GM19455 (cell line): ENCODE results near the gene ANKRD39.
"Not testable (repeated sequence)": the region's sequence is repeated elsewhere in the genome, so short reads cannot be mapped to it uniquely, and the experiment has no call there.

ENCODE experiments used
- ATAC-seq: cut with Tn5 transposase; IDR thresholded peaks from one replicate; pipeline ENCODE4 v1.9.1; 2021; ENCODE audit not compliant: unreplicated experiment

ANKRD39 gene

DNA sequence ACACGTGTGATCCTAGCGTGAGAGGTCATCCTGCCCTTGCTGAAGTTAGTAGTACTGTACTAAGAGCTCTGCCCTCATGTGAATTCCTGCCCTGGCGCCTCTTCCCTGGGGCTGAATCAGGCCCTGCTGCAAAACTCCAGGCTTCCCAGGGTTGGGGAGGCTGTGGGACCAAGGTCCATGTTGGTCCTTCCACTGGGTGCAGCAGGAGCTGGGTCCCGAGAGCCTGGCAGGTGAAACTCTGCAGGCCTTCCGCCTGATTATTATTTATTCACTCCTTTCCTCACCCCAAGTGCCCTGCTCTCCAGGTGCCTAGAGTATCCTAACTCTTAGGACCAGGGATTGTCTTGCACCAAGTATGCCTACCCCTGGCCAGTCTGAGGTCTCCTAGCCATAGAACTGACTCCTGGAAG lies 47.0 kb downstream of the ANKRD39 start:
- no peak for ATAC-seq

DNA sequence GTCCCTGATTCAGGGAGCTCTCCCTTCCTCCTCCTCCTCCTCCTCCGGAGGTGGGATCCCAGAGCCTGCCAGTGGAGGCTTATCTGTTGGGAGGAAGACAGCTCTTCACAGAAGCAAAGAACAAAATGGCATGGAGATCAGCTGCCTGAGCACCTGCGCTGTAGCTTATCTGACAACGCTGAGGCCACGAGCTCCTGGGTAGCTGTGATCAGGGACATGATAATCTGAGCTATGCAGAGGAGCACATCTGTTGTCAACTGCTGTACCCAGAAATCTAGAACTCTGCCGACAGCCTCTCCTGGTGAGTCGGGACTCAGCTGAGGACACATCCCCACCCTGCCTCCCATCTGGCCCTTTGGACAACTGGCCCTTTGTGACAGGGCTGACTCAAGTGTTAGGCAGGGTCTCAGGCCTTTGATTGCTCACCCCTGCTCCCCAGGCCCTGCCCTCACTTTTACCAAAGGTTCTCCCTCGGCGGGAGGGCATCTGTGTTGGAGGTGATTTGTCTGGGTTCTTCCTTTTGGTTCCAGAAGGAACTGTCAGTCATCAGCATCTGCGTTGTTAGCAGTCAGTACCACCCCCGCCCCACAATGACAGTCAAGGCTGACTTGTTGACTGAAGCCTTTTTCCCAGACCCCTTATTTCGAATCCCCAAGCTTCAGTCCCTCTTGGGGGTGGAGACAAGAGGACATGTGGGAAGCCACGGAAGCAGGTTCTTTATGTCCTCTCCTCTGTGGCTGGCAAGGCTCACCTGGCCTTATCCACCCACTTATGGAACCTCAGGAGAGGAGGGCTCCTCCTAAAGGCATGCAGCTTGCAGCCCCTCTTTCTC lies 47.6 kb downstream of the ANKRD39 start:
- no peak for ATAC-seq

DNA sequence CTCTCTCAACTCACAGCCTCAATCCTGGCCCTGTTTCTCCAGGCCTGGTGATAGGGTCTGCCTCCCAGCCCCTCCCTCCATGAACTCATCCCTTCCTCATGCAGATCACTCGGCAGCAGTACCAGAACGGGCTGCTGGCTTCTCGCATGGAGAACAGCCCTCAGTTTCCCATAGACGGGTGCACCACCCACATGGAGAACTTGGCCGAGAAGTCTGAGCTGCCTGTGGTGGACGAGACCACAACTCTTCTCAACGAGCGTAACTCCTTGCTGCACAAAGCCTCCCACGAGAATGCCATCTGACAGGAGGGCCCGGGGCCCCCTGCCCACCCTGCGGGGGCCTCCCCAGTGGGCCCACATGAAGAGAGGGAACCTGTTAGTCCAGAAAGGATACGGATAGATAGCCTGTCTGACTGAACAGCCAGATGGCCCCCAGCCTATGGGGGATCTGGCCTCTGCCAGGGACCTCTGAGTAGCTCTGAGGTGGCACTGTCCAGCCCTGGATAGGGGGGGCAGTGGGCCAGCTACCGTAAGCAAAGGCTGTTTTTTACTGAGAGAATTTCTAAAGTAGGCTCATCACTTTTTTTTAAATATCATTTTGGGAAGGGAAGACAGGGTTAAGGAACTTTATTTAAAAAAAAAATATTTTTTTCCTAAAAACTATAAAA lies 48.5 kb downstream of the ANKRD39 start:
- ATAC-seq = no peak

DNA sequence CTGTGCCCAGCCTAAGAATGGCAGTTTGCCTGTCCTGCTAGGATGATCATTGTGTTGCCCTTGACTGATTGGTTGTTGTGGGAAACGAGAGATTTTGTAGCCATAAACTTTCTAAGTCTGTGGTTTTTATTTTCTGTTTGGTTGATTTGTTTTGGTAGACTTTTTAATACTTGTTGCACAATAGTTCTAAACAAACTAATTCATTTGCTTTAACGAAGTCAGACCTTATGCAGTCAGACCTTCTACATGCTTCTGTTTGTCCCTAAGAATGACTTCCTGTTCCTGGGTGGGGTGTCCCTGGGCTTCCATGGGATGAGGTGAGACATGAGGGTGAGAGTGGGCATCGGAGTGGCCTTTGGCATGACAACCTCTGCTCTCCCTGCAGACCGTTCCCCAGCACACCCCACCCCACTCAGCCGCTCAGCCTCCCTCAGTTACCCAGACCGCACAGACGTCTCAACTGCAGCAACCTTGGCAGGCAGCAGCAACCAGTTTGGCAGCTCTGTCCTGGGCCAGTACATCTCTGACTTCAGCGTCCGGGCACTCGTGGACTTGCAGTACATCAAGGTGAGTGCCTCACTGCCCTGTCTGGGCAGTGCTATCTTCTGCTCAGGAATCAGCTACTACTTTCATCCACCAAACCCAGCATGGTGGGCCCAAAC lies 49.5 kb downstream of the ANKRD39 start:
- ATAC-seq = no peak

DNA sequence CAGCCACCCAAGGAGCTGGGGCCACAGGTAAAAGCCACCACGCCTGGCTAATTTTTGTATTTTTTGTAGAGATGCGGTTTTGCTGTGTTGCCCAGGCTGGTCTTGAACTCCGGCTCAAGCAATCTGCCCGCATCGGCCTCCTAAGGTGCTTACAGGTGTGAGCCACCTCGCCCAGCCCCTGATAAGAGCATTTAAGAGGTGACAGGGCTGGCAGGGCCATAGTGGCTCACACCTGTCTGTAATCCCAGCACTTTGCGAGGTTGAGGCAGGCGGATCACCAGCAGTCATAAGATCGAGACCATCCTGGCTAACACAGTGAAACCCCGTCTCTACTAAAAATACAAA lies 50.7 kb downstream of the ANKRD39 start:
- ATAC-seq = no peak

DNA sequence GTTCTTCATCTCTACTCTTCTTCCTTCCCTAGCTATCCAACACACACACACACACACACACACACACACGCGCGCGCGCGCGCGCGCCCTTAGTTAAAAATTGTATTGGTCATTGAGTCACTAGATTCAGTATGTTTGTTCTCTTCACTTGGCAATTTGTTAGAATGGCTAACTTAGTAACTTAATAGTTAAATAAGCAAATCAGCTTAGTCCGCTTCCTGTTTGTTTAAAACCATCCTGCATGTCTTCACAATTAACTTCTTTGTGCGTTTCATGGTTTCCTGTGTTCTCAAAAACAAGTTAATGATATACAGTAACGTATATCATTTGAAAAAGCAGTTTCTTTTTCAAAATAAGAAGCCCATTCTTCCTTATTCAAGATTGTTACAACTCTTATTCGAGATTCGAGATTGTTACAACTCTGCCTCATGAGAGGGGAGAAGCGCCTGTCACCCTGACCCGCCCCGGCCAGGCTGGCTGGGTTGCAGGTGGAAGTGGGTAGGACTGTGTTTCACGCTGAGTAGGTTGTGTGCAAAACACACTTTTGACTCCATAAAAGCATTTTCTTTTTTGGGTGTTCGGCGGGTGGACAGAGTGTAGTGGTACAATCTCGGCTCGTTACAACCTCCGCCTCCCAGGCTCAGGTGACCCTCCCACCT lies 51.2 kb downstream of the ANKRD39 start:
- ATAC-seq = no peak

DNA sequence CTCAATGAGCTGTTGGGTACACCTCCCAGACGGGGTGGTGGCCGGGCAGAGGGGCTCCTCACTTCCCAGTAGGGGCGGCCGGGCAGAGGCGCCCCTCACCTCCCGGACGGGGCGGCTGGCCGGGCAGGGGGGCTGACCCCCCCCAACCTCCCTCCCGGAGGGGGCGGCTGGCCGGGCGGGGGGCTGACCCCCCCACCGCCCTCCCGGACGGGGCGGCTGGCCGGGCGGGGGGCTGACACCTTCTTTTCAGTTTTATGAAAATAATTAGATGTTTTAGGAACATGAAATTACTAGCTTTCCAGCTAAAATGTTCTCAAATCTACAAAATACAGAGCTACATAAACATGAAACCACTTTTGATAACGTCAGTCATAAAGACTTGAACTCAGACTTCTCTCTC lies 51.9 kb downstream of the ANKRD39 start:
- not testable (repeated sequence) for ATAC-seq

DNA sequence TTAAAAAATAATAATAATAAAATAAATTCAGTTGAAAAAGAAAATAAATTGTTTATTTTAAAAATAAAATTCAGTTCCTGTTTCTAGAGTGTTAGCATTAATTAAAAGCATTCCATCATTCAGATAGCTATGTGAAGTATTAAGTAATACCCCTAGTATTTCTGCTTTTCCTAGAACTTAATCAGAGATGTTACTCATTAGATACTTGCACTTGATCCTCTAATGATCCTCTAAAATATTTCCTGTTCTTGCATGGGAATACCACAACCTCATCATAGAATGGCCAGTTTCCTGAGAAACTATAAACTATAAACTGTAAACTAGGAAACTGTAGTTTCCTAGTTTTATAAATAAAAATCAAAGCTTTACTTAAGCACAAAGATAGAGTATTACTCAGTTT lies 52.8 kb downstream of the ANKRD39 start:
- no peak for ATAC-seq

DNA sequence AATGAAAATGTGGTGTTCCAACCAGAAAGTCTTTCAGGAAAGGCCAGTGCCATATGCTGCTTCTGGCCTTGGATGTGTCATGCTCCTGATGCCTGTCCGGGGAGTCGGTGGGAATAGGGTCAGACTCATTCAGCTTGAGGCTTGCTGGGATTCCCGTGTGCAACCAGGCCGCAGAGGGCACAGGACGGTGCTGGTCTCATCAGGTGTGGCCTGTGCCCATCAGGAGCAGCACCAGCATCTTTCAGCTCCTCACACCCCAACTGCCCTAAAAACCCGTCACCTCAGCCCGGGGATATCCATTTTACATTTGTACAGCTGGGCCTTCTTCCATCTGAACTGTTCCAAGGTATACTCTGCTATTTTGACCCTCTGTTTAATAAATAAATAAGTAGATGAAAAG lies 55.1 kb downstream of the ANKRD39 start:
- no peak for ATAC-seq

DNA sequence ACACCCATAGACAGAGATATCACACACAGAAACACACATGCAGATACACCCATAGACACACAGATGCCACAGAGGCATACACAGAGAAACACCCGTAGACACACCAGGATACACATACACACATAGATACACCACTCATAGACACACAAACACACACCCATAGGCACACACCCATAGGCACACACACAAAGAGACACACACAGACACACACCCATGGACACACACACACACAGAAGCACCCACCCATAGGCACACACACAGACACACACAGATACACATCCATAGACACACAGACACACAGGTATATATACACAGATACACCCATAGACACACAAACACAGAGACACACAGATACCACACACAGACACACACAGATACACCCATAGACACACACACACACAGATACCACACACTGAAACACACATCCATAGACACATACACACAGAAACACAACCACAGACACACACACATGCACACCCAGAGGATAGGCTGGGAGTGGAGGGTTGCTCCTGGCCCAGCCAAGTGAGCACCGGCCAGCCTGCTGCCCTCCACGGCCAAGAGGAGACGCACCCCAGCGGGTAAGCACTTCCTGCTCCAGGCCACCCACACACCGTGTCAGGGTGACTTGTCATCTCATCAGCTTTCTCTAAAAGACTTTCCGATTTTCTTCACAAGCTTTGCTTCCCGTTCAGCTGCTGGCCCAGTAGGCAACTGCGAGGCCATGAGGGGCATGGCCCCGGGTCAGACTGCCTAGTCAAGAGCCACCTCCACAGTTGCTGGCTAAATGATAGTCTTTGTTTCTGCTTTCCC lies 55.8 kb downstream of the ANKRD39 start:
- no peak for ATAC-seq

DNA sequence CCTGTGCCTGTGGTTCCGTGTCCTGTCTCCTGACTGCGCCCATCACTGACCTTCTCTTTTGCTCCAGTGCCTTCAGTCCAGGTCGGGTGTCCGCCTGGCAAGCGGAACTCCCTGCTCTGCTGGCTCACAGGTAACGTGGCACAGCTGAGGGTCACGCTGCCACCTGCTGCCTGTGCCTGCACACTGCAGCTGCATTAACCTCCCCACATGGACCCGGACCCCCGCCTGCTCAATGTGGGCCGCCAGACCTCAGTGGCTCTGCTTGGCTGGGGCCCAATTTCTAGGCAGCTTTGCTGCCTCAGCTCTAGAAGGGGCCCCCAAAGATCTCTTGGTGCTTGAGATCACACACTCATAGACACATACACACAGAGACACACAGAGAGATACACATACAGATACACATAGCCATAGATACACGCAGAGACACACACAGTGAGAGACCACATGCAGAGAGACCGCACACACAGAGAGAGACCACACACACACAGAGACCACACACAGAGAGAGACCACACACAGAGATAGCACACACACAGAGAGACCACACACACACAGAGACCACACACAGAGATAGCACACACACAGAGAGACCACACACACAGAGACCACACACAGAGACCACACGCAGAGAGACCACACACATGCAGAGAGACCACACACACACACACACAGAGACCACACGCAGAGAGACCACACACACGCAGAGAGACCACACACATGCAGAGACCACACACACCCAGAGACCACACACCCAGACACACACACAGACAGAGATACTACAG lies 56.6 kb downstream of the ANKRD39 start:
- peak; percentile 78 for ATAC-seq

DNA sequence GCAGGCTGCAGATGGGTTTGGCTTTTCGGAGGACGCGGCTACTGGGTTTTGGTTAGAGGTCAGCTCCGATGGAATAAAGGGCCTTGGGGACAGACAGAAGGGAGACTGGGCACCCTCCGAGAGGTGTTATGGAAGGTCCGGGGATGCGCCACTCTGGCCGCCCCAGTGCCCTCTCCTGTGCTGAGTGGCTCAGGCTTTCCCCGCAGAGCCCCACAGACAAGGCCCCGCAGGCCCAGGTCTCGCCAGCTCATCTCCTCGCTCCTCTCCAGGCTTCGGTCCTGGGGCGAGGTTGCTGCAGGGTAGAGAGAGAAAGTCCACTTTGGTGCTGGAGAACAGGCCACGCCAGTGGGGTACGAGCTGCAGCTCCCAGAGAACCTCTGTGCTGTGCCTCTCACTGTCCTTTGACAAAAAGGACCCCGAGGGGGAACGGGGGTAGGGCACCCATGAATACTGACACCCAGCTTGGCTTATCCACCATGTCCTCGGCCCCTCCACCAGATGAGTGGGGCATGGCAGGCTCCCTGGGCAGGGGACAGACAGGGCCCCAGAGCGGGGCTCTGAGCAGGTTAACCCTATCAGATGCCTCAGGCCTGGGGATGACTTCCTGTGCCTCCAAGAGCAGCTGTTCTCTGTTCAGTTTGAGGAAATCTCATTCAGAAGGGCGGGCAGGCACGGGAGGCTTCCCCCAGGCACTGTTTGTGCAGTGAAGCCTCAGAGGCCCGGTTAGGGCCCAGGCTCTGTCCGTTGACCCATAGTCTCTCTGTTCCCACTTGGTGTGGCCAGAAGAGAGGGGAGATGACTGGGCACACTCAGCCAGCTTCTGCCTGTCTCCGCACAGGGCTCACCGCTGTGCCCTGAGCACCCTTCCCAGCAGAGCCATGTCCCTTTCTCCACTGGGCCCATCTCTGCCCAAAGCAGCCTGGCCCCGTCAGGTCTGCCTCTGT lies 57.5 kb downstream of the ANKRD39 start:
- peak; percentile 22 for ATAC-seq

DNA sequence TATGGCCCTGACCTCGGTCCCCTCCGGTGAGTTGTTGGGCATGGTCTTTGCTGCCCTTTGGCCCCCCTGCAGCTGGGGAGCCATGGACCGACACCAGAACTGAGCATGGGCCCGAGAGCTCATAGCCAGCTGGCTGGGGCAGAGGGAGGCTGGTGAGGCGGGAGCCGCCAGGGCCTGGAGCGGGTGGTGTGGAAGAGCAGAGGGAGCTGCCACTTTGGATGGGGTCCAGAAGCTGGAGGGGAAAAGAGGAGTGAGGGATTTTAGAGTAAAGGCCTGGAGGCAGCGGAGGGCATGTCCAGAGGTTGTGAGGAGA lies 58.2 kb downstream of the ANKRD39 start:
- no peak for ATAC-seq

DNA sequence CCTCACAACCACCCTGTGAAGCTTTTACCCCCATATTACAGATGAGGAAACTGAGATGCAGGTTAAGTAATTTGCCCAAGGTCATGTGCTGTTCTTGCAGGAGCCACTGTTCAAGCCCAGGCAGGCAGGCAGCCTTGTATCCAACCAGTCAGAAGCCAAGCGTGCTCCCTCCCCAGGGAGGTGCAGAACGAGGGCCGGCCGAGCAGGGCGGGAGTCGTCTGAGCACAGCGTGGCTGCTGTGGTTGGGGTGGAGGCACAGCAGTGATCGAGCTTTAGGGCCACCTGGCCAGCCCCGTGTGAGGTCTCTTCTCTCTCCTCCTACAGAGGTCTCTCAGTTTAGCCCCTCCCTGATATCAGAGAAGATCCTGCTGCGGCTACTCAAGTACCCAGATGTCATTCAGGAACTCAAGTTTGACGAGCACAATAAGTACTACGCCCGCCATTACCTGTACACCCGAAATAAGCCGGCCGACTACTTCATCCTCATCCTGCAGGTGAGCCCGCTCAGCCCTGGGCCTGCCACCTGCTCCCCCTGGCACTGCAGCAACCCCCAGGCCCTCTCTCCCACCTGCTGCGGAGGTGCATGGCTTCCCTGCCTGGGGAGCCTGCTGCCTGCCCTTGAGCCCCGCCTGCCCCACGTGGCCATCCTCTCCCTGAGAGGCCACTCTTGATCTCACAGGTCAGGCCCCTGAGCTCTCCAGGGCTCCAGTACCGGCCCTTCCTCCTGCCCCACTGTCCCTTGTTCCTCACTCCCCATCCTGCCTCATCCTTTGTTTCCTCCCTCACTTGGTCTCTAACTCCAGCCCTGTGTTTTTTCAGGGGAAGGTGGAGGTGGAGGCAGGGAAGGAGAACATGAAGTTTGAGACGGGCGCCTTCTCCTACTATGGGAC lies 58.8 kb downstream of the ANKRD39 start:
- ATAC-seq = no peak
